ENCODE measurements around the gene PFDN5. TPM values are rescaled to one million over a fixed set of nuclear protein-coding genes. Genes with fewer than 3 reads are reported as not detected.
"Not testable (repeated sequence)": the region's sequence is repeated elsewhere in the genome, so short reads cannot be mapped to it uniquely, and the experiment has no call there.

The PFDN5 gene
- total RNA-seq, 1 experiment from 2014 or later: 412 TPM

- no peak overlapping the region for H3K4me3 ChIP-seq
- no peak for DNase-seq
- H3K9me3 ChIP-seq: no peaks in the 10 kb centered on the region
- peaks cover 27% of the 10 kb centered on the region for H3K36me3 ChIP-seq
- no peaks in the 10 kb centered on the region for H3K27me3 ChIP-seq
Observed at GRCh38 chr12:53308276-53308675, 12.9 kb downstream of the PFDN5 start.

- H3K27me3 ChIP-seq: no peaks in the 10 kb centered on the region
- DNase-seq: no peak
- no peaks in the 10 kb centered on the region for H3K9me3 ChIP-seq
- no peak overlapping the region for H3K4me3 ChIP-seq
- peaks cover 38% of the 10 kb centered on the region for H3K36me3 ChIP-seq
Observed at GRCh38 chr12:53313996-53314395, 18.7 kb downstream of the PFDN5 start.

- no peak for DNase-seq
- H3K36me3 ChIP-seq: peaks cover 27% of the 10 kb centered on the region
- peak overlapping the region; percentile 97 for H3K4me3 ChIP-seq
- H3K27me3 ChIP-seq: no peaks in the 10 kb centered on the region
- H3K9me3 ChIP-seq: no peaks in the 10 kb centered on the region
Observed at GRCh38 chr12:53320352-53321195, 25.2 kb downstream of the PFDN5 start.

GRCh38 chr12:53324113-53324778, 28.9 kb downstream of the PFDN5 start:
- Histone ChIP-seq H3K9me3 (no peaks in the 10 kb centered on the region), H3K4me3 (peak overlapping the region; percentile 87), H3K27me3 (no peaks in the 10 kb centered on the region), H3K36me3 (peaks cover 6% of the 10 kb centered on the region; the same call in 1 of the 2 replicates)
- no peak for DNase-seq

GRCh38 chr12:53324779-53325510, 29.6 kb downstream of the PFDN5 start:
- Histone ChIP-seq H3K36me3 (peaks cover 5% of the 10 kb centered on the region; the same call in 1 of the 2 replicates), H3K9me3 (no peaks in the 10 kb centered on the region), H3K27me3 (no peaks in the 10 kb centered on the region), H3K4me3 (peak overlapping the region; percentile 87)
- DNase-seq: peak; percentile 96

GRCh38 chr12:53325511-53326061, 30.2 kb downstream of the PFDN5 start:
- peak overlapping the region; percentile 87 for H3K4me3 ChIP-seq
- DNase-seq: peak; percentile 60
- H3K36me3 ChIP-seq: peaks cover 2% of the 10 kb centered on the region; the same call in 1 of the 2 replicates
- no peaks in the 10 kb centered on the region for H3K9me3 ChIP-seq
- H3K27me3 ChIP-seq: no peaks in the 10 kb centered on the region

- DNase-seq: no peak
- Histone ChIP-seq H3K9me3 (no peaks in the 10 kb centered on the region), H3K36me3 (0 out of 2 replicates have a peak, but pooled peaks cover 2% of the 10 kb centered on the region), H3K4me3 (no peak overlapping the region), H3K27me3 (no peaks in the 10 kb centered on the region)
Observed at GRCh38 chr12:53326460-53327185, 31.3 kb downstream of the PFDN5 start.

GRCh38 chr12:53327435-53328042, 32.2 kb downstream of the PFDN5 start:
- H3K27me3 ChIP-seq: no peaks in the 10 kb centered on the region
- H3K36me3 ChIP-seq: 0 out of 2 replicates have a peak, but pooled peaks cover 2% of the 10 kb centered on the region
- no peak overlapping the region for H3K4me3 ChIP-seq
- DNase-seq: no peak
- no peaks in the 10 kb centered on the region for H3K9me3 ChIP-seq

- Histone ChIP-seq H3K9me3 (no peaks in the 10 kb centered on the region), H3K27me3 (no peaks in the 10 kb centered on the region), H3K36me3 (0 out of 2 replicates have a peak, but pooled peaks cover 2% of the 10 kb centered on the region), H3K4me3 (no peak overlapping the region)
- no peak for DNase-seq
Observed at GRCh38 chr12:53328043-53328435, 32.7 kb downstream of the PFDN5 start.

GRCh38 chr12:53330671-53331070, 35.3 kb downstream of the PFDN5 start:
- Histone ChIP-seq H3K36me3 (no peaks in the 10 kb centered on the region), H3K9me3 (no peaks in the 10 kb centered on the region), H3K27me3 (no peaks in the 10 kb centered on the region), H3K4me3 (no peak overlapping the region)
- DNase-seq: no peak

GRCh38 chr12:53332339-53332738, 37.0 kb downstream of the PFDN5 start:
- H3K36me3 ChIP-seq, DNase-seq, H3K9me3 ChIP-seq, H3K27me3 ChIP-seq, H3K4me3 ChIP-seq: not testable (repeated sequence)

- H3K27me3 ChIP-seq: no peaks in the 10 kb centered on the region; the same call in 1 of the 2 replicates
- no peaks in the 10 kb centered on the region for H3K36me3 ChIP-seq
- H3K4me3 ChIP-seq: no peak overlapping the region
- no peak for DNase-seq
- no peaks in the 10 kb centered on the region for H3K9me3 ChIP-seq
Observed at GRCh38 chr12:53332744-53333143, 37.4 kb downstream of the PFDN5 start.

GRCh38 chr12:53333289-53333688, 37.9 kb downstream of the PFDN5 start:
- no peaks in the 10 kb centered on the region; the same call in 1 of the 2 replicates for H3K27me3 ChIP-seq
- DNase-seq: no peak
- no peaks in the 10 kb centered on the region for H3K9me3 ChIP-seq
- no peak overlapping the region for H3K4me3 ChIP-seq
- H3K36me3 ChIP-seq: no peaks in the 10 kb centered on the region

GRCh38 chr12:53333845-53334244, 38.5 kb downstream of the PFDN5 start:
- no peak for DNase-seq
- Histone ChIP-seq H3K27me3 (peaks cover 2% of the 10 kb centered on the region; the same call in 1 of the 2 replicates), H3K9me3 (no peaks in the 10 kb centered on the region), H3K36me3 (no peaks in the 10 kb centered on the region), H3K4me3 (no peak overlapping the region)

GRCh38 chr12:53334822-53335221, 39.5 kb downstream of the PFDN5 start:
- H3K36me3 ChIP-seq: no peaks in the 10 kb centered on the region
- peaks cover 2% of the 10 kb centered on the region; the same call in 1 of the 2 replicates for H3K27me3 ChIP-seq
- no peaks in the 10 kb centered on the region for H3K9me3 ChIP-seq
- no peak overlapping the region for H3K4me3 ChIP-seq
- no peak for DNase-seq

Measured in MG63 (cell line).